ENCODE measurements around the gene FBLN7. TPM values are rescaled to one million over a fixed set of nuclear protein-coding genes. Genes with fewer than 3 reads are reported as not detected.

The FBLN7 gene
- total RNA-seq, 1 donor from 2014 or later = 3.9 TPM

DNA sequence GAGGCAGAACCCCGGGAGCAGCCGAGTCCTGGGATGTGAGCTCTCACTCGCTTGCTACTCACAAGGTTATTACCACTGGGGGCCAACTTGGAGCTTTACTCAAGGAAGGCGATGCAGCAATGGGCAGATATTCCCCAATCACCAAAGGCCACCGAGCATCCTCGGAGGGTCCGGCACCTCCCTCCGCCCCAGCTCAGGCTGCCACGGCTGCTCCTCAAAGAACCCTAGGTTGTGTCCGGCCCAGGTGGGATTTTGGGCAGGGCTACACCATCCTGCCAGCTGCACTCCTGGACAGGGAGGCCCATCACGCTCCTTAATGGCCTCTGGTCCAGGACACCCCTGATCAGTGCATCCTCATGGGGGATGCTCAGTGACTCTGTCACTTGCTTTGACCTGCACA is 24.8 kb downstream of the FBLN7 start:
- Mint-ChIP-seq H3K4me1 (ENCODE audit: unreplicated experiment) (peaks cover 4% of the 10 kb centered on the region), H3K27me3 (ENCODE audit: unreplicated experiment) (no peaks in the 10 kb centered on the region)

DNA sequence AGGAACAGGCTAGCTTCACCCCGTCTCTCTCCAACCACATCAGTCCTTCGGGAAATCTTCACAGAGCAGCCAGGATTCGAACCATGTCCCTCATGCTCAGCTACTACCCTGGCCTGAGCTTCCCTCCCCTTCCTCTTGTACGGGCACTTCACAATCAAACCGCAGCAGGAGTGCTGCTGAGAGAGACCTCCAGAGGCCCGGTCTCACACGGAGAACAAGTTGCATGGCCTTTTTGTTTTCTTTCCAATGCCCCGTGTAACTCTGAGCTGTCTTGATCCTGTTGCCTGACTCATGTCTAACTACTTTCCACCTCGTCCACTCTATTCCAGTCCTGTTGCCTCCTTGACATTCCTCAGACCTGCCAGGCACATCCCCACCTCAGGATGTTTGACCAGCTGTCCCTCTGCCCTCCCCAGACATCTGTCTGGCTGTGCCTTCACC is 25.4 kb downstream of the FBLN7 start:
- Mint-ChIP-seq H3K27ac (ENCODE audit: unreplicated experiment) (no peak overlapping the region), H3K4me1 (ENCODE audit: unreplicated experiment) (peaks cover 4% of the 10 kb centered on the region), H3K9me3 (ENCODE audit: unreplicated experiment) (no peaks in the 10 kb centered on the region), H3K36me3 (ENCODE audit: unreplicated experiment) (no peaks in the 10 kb centered on the region), H3K4me3 (ENCODE audit: unreplicated experiment) (no peak overlapping the region), H3K27me3 (ENCODE audit: unreplicated experiment) (no peaks in the 10 kb centered on the region)
- no peak for TF ChIP-seq CTCF (IDR thresholded peaks at IDR 0.05)
- DNase-seq (ENCODE audit: extremely low spot score, unreplicated experiment) = no peak

More for the DNA sequence above, 24.8 kb downstream of the FBLN7 start:
- TF ChIP-seq CTCF (IDR thresholded peaks at IDR 0.05) = no peak
- Mint-ChIP-seq H3K4me3 (ENCODE audit: unreplicated experiment) (no peak overlapping the region), H3K27ac (ENCODE audit: unreplicated experiment) (no peak overlapping the region), H3K9me3 (ENCODE audit: unreplicated experiment) (no peaks in the 10 kb centered on the region), H3K36me3 (ENCODE audit: unreplicated experiment) (no peaks in the 10 kb centered on the region)
- no peak for DNase-seq (ENCODE audit: extremely low spot score, unreplicated experiment)

DNA sequence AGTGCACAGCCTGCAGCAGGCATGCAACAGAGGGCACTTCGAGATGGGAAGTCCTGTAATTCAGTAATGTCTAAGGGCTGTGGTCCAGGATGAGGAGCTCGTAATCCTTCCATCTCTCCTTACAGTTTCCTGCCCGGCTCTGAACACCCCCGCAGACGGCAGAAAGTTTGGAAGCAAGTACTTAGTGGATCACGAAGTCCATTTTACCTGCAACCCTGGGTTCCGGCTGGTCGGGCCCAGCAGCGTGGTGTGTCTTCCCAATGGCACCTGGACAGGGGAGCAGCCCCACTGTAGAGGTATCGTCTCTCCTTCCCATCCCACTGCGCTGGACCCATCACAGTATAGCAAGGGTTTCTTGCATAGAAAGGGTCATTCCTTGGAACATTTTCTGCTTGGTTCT is 26.7 kb downstream of the FBLN7 start:
- TF ChIP-seq CTCF (IDR thresholded peaks at IDR 0.05) = no peak
- Mint-ChIP-seq H3K27ac (ENCODE audit: unreplicated experiment) (no peak overlapping the region), H3K36me3 (ENCODE audit: unreplicated experiment) (no peaks in the 10 kb centered on the region), H3K4me3 (ENCODE audit: unreplicated experiment) (no peak overlapping the region), H3K27me3 (ENCODE audit: unreplicated experiment) (peaks cover 2% of the 10 kb centered on the region), H3K4me1 (ENCODE audit: unreplicated experiment) (peaks cover 4% of the 10 kb centered on the region), H3K9me3 (ENCODE audit: unreplicated experiment) (no peaks in the 10 kb centered on the region)
- DNase-seq (ENCODE audit: extremely low spot score, unreplicated experiment) = no peak

GRCh38 chr2:112165296-112165695 is 27.1 kb downstream of the FBLN7 start:
- Mint-ChIP-seq H3K36me3 (ENCODE audit: unreplicated experiment) (no peaks in the 10 kb centered on the region), H3K27ac (ENCODE audit: unreplicated experiment) (no peak overlapping the region), H3K4me1 (ENCODE audit: unreplicated experiment) (peaks cover 4% of the 10 kb centered on the region), H3K9me3 (ENCODE audit: unreplicated experiment) (no peaks in the 10 kb centered on the region), H3K4me3 (ENCODE audit: unreplicated experiment) (no peak overlapping the region), H3K27me3 (ENCODE audit: unreplicated experiment) (peaks cover 2% of the 10 kb centered on the region)
- no peak for TF ChIP-seq CTCF (IDR thresholded peaks at IDR 0.05)
- DNase-seq (ENCODE audit: extremely low spot score, unreplicated experiment) = no peak

DNA sequence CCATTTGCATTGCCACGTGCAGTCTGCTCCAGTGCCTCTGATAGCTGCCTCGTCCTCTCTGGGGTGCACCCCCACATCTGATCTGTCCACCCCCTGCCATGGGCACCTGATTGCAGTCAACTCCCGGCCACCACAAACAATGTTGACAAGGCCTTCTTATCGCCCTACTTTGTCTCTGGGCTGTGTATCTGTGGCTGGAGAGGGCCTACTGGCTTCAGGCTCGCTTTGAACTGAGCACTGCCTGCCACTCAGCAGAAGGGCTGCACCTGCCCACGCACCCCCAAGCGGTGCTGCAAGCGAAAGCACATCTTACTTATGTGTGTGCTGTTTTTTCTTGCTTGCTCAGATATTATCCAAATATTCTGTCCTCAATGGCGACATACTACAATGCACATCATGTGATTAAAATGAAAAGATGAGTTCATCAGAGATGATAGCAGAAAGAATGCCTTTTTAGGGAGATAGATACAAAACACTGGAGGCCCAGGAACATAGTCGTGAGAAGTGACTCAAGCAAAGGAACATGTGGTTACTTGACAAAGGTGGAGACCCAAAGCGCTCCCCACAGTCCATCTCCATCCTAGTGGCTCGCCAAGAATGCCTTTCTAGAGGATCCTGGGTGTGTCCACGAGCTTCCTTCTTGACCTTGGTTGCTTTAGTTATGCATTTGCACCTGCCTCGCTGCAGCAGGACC is 28.8 kb downstream of the FBLN7 start:
- H3K27me3 Mint-ChIP-seq (ENCODE audit: unreplicated experiment) = peaks cover 2% of the 10 kb centered on the region
- H3K36me3 Mint-ChIP-seq (ENCODE audit: unreplicated experiment) = no peaks in the 10 kb centered on the region
- no peaks in the 10 kb centered on the region for H3K9me3 Mint-ChIP-seq (ENCODE audit: unreplicated experiment)
- no peak for DNase-seq (ENCODE audit: extremely low spot score, unreplicated experiment)
- H3K4me3 Mint-ChIP-seq (ENCODE audit: unreplicated experiment) = no peak overlapping the region
- H3K4me1 Mint-ChIP-seq (ENCODE audit: unreplicated experiment) = peaks cover 4% of the 10 kb centered on the region
- TF ChIP-seq CTCF (IDR thresholded peaks at IDR 0.05) = no peak
- H3K27ac Mint-ChIP-seq (ENCODE audit: unreplicated experiment) = no peak overlapping the region
